Ovary (tissue), 9 donors: ENCODE measurements around the gene ERBIN. TPM values are rescaled to one million over a fixed set of nuclear protein-coding genes. Genes with fewer than 3 reads are reported as not detected.

Experiments used
- DNase-seq, 5 donors: peaks; one replicate each; pipeline ENCODE4 v3.0.0-alpha.2; 2019 to 2020
- H3K27ac ChIP-seq, 2 donors: fragments of 200-600 bp; one replicate each; pipeline versions ENCODE4 v1.5.1 to v1.8.0; 2019 to 2022
- H3K27me3 ChIP-seq: fragments of 200-600 bp; one replicate; pipeline ENCODE4 v1.8.0; 2022
- H3K36me3 ChIP-seq: fragments of 200-600 bp; sonication (generic); one replicate; pipeline ENCODE4 v1.5.1; 2019
- H3K4me1 ChIP-seq: one replicate; pipeline ENCODE4 v1.8.1; 2013; ENCODE audit warnings: mild to moderate bottlenecking, moderate library complexity; ENCODE audit not compliant: insufficient read depth
- H3K4me3 ChIP-seq: fragments of 200-600 bp; sonication (generic); one replicate; pipeline ENCODE4 v1.5.1; 2017
- H3K9me3 ChIP-seq, 2 donors: fragments of 200-600 bp in 1 of 2; sonication (generic) in 1 of 2; one replicate each; pipeline versions ENCODE4 v1.5.1 to v1.8.1; 2013 to 2019; ENCODE audit warnings: mild to moderate bottlenecking in 1 of 2, moderate library complexity in 1 of 2
- CTCF ChIP-seq, 3 donors: fragments of 450-650 bp in 2 of 3; fragments of 200-600 bp in 1 of 3; IDR thresholded peaks; one replicate each; pipeline versions ENCODE4 v1.5.1 to v1.8.0; 2016 to 2022; ENCODE audit warnings: antibody characterized with exemption in 3 of 3, mild to moderate bottlenecking in 1 of 3
- EP300 ChIP-seq: sonication (generic); formaldehyde crosslinking; IDR thresholded peaks from one replicate; pipeline ENCODE4 v1.6.1; 2017; ENCODE audit warnings: antibody characterized with exemption
- POLR2A ChIP-seq: fragments of 450-650 bp; IDR thresholded peaks from one replicate; pipeline ENCODE4 v1.6.1; 2017; ENCODE audit warnings: antibody characterized with exemption, mild to moderate bottlenecking, moderate library complexity
- WGBS, 3 donors: extraction: QIAGEN DNeasy Blood & Tissue Kit in 1 of 3; methylation state at CpG; one replicate each; pipeline versions ENCODE4 v1.1.5 to v1.1.7; 2013 to 2017; 5-methylcytosine and 5-hydroxymethylcytosine counted together
- intact Hi-C, 4 donors: fragments of 100-400 bp; cut with DNase I; formaldehyde crosslinking; loops; one replicate each; pipeline versions ENCODE4 v1.11.0 to v1.15.1; 2022 to 2023
- polyA plus RNA-seq, 2 donors: library from polyadenylated mRNA; stranded (reverse); fragments of 200-250 nt in 1 of 2; fragments of 350-450 nt in 1 of 2; fragmentation: Illumina TruSeq in 1 of 2; extraction: RNeasy Lipid Tissue Mini Kit (QIAGEN cat#74804) in 1 of 2; gene quantifications; one replicate each; pipeline ENCODE4 v1.2.3, GENCODE V29; 2013 to 2014
- total RNA-seq, 7 donors: library from RNA; depleted of rRNA in 2 of 7; stranded (reverse); fragments of >200 nt in 2 of 7; fragmentation: NEBNext Ultra II Directional in 3 of 7; extraction: Animal tissue kit (Norgen Biotek cat#: 25700) in 3 of 7; gene quantifications; one replicate each; pipeline versions ENCODE4 v1.1.0 to v1.2.4, GENCODE V29; 2016 to 2023
- donor health status: DM: no; HTN: no; CAD: no; lungs with moderate emphysema.
- donor health status: DM: no; HTN: no; CAD: no.
- donor health status: Bipolar disorder and iron deficiency.
- donor health status: DM: yes; HTN: yes; CAD: no.
- donor health status: DM: no; HTN: no; CAD: no.
- donor health status: DM: yes; HTN: yes; CAD: no.

ERBIN gene
- total and polyA plus RNA-seq, 9 donors = 20.2 to 67.9 (median 57.5) TPM

GRCh38 chr5:65946198-65946745, 19.9 kb downstream of the ERBIN start:
- H3K27ac ChIP-seq = no peak overlapping the region
- no peak for TF ChIP-seq EP300
- TF ChIP-seq CTCF (IDR thresholded peaks at IDR 0.05) = no peak
- no peak for TF ChIP-seq POLR2A
- 99 to 100% (median 99%) methylated on average over 2 of the region's 2 CpGs for WGBS, 3 donors
- no peaks in the 10 kb centered on the region for H3K9me3 ChIP-seq
- no peak overlapping the region for H3K4me3 ChIP-seq
- H3K27me3 ChIP-seq = no peaks in the 10 kb centered on the region
- no peak for DNase-seq
- no peaks in the 10 kb centered on the region for H3K36me3 ChIP-seq
- intact Hi-C loops = no loop called here
- peaks cover 2% of the 10 kb centered on the region for H3K4me1 ChIP-seq

GRCh38 chr5:65948115-65948747, 21.9 kb downstream of the ERBIN start:
- DNase-seq = no peak
- H3K27me3 ChIP-seq = no peaks in the 10 kb centered on the region
- WGBS, 3 donors = 88 to 92% (median 90%) methylated on average over 4 of the region's 4 CpGs
- no peak overlapping the region for H3K27ac ChIP-seq
- H3K9me3 ChIP-seq = no peaks in the 10 kb centered on the region
- no peaks in the 10 kb centered on the region for H3K36me3 ChIP-seq
- H3K4me3 ChIP-seq = no peak overlapping the region
- peaks cover 2% of the 10 kb centered on the region for H3K4me1 ChIP-seq
- no peak for TF ChIP-seq EP300
- no peak for TF ChIP-seq CTCF (IDR thresholded peaks at IDR 0.05)
- no peak for TF ChIP-seq POLR2A
- intact Hi-C loops = no loop called here

- Histone ChIP-seq H3K9me3 (no peaks in the 10 kb centered on the region), H3K27me3 (no peaks in the 10 kb centered on the region), H3K27ac (no peak overlapping the region), H3K4me3 (no peak overlapping the region), H3K36me3 (no peaks in the 10 kb centered on the region), H3K4me1 (peaks cover 7% of the 10 kb centered on the region)
- DNase-seq = no peak
- WGBS, 3 donors = 78 to 84% (median 81%) methylated on average over 3 of the region's 3 CpGs
- intact Hi-C loops = no loop called here
- TF ChIP-seq CTCF (IDR thresholded peaks at IDR 0.05) = no peak
- TF ChIP-seq EP300 = no peak
- no peak for TF ChIP-seq POLR2A
Observed at GRCh38 chr5:65951330-65951729, 25.0 kb downstream of the ERBIN start.

- intact Hi-C loops = no loop called here
- no peaks in the 10 kb centered on the region for H3K27me3 ChIP-seq
- no peak overlapping the region for H3K4me3 ChIP-seq
- no peak for TF ChIP-seq CTCF (IDR thresholded peaks at IDR 0.05)
- TF ChIP-seq EP300 = no peak
- TF ChIP-seq POLR2A = no peak
- H3K4me1 ChIP-seq = peaks cover 7% of the 10 kb centered on the region
- 89 to 100% (median 93%) methylated on average over 1 of the region's 1 CpG for WGBS, 3 donors
- DNase-seq = no peak
- H3K9me3 ChIP-seq = no peaks in the 10 kb centered on the region
- H3K27ac ChIP-seq = no peak overlapping the region
- no peaks in the 10 kb centered on the region for H3K36me3 ChIP-seq
Observed at GRCh38 chr5:65952259-65952658, 25.9 kb downstream of the ERBIN start.
